ENCODE data around the gene FBN1.

The FBN1 gene

GRCh38 chr15:48623456-48623855, 22.1 kb downstream of the FBN1 start:
- no peak for DNase-seq (ENCODE audit: low read depth in 2 of 2, low spot score in 1 of 2)

DNA sequence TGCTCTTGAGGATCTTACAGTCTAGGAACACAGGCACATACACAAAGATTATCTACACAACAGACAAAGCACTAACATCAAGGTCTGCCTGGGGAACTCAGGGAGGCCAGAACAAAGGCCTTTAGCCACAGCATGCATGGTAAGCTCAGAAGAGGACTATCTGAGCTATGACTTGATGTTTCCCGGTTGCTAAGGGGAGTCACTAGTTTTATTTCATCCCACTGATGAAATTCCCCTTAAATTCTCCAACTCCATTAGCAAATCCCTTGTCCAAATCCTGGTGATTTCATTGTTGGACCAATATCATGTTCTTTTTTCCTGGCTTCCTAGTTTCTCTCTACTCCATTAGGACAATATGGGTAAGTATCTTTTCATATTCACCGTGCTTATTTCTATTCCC, 23.3 kb downstream of the FBN1 start:
- no peak for DNase-seq (ENCODE audit: low read depth in 2 of 2, low spot score in 1 of 2)

- DNase-seq (ENCODE audit: low read depth in 2 of 2, low spot score in 1 of 2) = no peak
Measured at GRCh38 chr15:48619446-48619845, 26.1 kb downstream of the FBN1 start.

DNA sequence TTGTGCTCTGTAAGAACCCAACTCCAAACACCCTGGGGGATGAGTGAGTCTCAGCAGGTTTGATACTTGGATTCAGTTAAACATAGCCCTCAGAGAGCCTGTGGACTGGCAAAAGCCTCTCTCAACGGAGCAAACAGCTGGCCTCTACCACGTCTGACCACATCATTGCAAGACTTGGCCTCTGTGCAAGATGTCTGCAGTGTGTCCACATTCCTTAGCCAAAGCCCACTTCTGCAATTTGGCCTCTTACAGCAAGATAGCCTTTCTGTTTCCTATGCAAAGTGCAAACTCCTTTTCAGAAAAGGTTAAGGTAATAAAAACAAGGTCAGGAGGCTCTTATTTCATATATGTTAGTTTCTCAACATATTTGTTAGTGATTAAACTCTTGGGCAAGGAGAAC, 27.9 kb downstream of the FBN1 start:
- no peak for DNase-seq (ENCODE audit: low read depth in 2 of 2, low spot score in 1 of 2)

DNA sequence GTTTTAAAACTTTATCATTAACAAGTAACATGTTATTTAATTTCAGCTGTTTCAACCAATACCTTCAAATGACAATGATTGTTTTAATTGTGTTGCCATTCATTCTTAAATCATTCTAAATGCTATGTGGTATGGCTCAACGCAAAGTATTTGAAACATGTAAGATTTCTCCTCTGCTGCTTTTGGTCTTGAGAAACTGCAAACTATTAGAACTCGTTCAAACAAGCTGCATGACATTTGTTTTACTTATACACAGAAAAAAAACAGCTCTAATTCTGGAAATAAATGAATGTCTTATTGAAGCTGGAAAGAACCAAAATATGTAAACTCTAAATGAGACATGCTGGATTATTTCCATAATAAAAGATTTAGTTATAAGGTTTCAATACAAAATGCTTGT, 29.3 kb downstream of the FBN1 start:
- DNase-seq (ENCODE audit: low read depth in 2 of 2, low spot score in 1 of 2) = no peak

DNA sequence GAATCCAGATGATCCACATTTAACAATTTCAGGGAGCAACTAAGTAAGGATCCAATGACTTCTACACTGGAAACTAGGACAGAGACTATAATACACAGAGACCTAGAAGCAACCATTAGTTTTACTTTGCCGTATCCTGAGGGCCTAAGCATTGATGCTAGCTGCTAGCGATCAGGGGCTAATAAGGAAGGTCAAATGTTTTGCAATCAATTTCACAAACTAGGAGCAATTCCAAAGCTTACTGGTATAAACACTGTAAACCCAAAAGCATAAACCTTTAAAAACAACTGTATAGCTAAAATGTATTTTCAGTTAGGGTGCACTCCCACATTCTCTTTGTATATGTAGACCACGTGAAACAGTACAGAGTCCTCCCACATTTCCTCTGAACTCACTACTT, 31.5 kb downstream of the FBN1 start:
- DNase-seq (ENCODE audit: low read depth in 2 of 2, low spot score in 1 of 2) = no peak

DNA sequence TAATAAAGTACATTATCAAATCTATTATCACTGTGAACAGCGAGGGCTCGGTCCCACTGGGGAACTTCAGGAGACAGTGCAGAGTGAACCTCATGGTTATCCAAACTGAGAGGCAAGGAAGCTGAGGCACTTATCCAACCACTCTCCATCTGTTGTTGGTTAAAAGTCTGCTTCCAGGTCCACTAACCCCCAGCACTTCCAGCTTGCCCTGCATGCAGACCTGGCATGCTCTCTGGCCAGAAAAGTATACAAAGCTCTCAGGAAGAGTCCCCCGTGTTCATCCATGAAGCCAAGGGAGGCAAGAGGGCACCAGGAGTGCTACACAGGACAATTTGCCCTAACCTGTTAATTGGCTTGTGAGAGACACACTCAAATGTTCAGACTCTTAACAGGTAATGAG, 36.0 kb downstream of the FBN1 start:
- DNase-seq (ENCODE audit: low read depth in 2 of 2, low spot score in 1 of 2) = no peak

- DNase-seq (ENCODE audit: low read depth in 2 of 2, low spot score in 1 of 2) = no peak
Measured at GRCh38 chr15:48607846-48608245, 37.7 kb downstream of the FBN1 start.

- DNase-seq (ENCODE audit: low read depth in 2 of 2, low spot score in 1 of 2) = no peak
Measured at GRCh38 chr15:48604567-48604966, 40.9 kb downstream of the FBN1 start.

DNA sequence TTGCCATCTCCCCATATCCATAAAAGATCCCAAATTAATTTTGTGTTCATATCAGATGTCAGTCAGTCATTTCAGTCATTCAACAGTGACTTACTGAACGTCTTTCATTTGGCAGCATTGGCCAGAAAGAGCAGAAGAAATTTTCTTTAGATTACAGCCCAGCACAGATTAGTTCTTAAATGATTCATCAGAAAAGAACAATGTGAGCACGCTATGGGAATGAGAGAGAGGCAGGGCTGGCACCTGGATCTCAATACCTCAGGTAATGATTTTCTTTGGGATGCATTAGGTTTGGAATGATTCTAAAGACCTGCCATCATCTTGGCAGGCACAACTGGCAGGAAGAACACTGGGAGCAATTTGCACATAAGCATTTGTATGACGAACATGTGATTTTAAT, 41.6 kb downstream of the FBN1 start:
- DNase-seq (ENCODE audit: low read depth in 2 of 2, low spot score in 1 of 2) = no peak

DNA sequence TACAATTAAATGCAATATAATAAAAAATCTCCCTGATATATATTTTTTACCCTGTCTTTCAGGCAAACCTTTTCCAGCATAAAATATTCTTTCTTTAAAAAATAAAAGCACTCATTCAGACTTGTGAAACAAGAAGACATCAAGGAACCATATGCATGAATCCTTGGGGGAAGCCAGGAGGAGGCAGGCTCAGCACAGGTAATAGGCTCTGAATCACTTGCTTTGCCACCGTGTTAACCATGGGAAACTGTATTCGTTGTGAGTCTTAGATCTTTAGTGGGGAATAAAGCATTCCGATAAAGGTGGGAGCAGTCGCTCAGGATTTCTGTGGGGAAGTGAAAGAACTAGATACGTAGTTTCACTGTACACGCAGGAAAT, 42.4 kb downstream of the FBN1 start:
- no peak for DNase-seq (ENCODE audit: low read depth in 2 of 2, low spot score in 1 of 2)

GRCh38 chr15:48602358-48603122, 43.0 kb downstream of the FBN1 start:
- DNase-seq (ENCODE audit: low read depth in 2 of 2, low spot score in 1 of 2) = no peak

DNA sequence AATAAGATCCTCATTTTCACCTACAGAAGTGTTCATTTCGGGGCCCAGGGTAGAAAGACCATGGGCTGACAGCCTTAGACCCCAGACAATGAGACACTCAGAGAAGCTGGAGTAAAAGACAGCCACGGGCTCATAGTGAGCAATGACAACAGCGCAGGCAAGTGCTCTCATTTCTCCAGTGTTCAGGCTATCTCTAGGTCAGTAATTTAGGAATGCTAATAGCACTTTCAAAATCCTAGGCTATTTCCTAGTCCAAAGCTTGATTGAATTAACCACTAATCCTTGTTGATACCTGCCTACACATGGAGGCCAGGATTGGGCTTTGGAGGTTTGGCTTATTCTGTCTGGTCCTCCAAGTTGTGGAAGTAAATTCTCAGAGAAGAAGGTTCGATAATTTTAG, 44.4 kb downstream of the FBN1 start:
- no peak for DNase-seq (ENCODE audit: low read depth in 2 of 2, low spot score in 1 of 2)

DNA sequence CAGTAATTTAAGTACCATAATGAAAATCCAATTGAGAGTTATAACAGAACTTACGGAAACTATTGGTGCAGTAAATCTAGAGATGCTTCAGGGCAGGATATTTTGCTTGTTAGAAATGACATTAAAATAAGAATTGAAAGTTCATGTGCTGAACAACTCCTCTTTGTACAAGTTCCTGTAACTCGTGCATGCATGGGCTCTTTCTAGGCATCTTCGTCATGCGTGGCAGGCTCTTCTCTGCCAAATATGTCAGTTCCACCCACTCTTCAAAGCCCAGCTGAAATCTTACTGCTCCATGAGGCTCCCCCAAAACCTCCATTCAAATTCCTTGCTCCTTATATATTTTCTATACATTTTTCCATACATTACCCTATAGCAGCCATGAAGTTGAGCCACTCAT, 48.7 kb downstream of the FBN1 start:
- no peak for DNase-seq (ENCODE audit: low read depth in 2 of 2, low spot score in 1 of 2)

GRCh38 chr15:48596415-48596814, 49.1 kb downstream of the FBN1 start:
- no peak for DNase-seq (ENCODE audit: low read depth in 2 of 2, low spot score in 1 of 2)

DNA sequence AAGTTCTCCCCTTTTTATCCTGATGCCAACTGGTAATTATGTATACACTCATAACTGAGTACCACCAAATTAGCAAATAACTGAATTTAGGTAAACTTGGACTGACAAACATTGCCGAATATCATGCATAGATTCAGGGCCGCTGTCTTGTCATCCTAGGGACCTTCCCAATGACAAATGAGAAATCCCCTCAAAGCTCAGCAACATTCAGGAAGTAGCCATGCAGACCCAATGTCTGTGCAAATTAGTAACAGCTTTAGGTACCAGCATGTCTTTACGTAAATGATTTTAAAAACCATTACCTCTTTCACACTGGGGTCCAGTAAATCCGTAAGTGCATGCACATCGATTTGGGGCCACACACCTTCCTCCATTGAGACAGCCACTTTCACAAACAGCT, 49.5 kb downstream of the FBN1 start:
- DNase-seq (ENCODE audit: low read depth in 2 of 2, low spot score in 1 of 2) = no peak

DNA sequence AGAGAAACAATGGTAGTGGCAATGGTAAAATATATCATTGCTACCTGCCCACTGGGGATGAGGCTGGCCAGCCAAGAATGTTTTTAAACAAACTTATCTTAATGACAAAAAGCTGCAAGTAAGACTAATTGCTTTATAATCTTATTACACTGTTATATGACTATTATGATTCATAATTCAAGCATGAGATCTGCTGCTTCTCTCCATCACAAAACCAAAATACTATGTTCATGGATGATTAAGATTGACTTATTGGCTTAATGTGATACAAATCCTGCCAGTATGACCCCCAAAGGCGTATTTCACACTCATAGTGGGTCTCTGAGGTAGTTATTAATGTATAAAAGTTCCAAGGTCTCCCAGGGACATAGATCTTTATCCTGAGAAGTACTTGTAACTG, 52.6 kb downstream of the FBN1 start:
- DNase-seq (ENCODE audit: low read depth in 2 of 2, low spot score in 1 of 2) = no peak

GRCh38 chr15:48592221-48592731, 53.2 kb downstream of the FBN1 start:
- no peak for DNase-seq (ENCODE audit: low read depth in 2 of 2, low spot score in 1 of 2)

- no peak for DNase-seq (ENCODE audit: low read depth in 2 of 2, low spot score in 1 of 2)
Measured at GRCh38 chr15:48590723-48591122, 54.8 kb downstream of the FBN1 start.

- DNase-seq (ENCODE audit: low read depth in 2 of 2, low spot score in 1 of 2) = no peak
Measured at GRCh38 chr15:48584812-48585563, 60.5 kb downstream of the FBN1 start.

DNA sequence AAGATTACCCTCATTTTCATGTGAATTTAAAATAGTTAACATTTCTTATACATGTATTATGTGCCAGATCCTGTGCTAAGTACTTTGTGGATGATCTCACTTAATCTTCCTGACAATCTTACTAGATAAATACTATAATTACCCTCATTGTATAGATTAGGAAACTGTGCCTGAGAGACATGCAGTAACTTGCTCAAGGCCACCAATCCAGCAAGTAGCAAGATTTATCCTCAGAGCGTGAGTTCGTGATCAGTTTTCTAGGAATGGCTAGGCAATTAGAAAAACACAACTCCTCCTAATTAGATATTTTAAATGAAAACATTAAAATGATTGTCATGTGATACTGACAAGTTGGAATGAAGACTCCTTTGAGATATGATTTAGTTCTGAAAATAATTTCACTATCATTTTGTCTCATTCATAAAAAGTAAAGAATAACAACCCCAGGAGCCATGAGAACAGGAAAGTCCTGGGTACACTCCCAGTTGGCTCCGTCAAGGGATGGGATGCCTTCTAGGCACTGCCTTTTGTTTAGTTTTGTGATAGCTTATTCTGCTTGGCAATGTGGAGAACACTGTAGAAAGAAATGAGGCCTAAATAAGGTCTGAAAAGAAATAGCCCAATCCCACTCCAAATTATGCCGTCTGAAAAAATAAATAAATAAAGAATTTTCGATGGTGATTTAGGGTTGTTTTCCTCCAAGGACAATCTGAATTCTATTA, 61.3 kb downstream of the FBN1 start:
- DNase-seq (ENCODE audit: low read depth in 2 of 2, low spot score in 1 of 2) = no peak

Measured in stimulated activated CD8-positive, alpha-beta memory T cell treated with anti-CD3 and anti-CD28 coated beads, Interleukin-4, amount 100 ng/mL, for 1 hour (primary cell).